Measurements from ENCODE around the gene KCNJ12.
"Not testable (repeated sequence)": the region's sequence is repeated elsewhere in the genome, so short reads cannot be mapped to it uniquely, and the experiment has no call there.

The KCNJ12 gene

DNA sequence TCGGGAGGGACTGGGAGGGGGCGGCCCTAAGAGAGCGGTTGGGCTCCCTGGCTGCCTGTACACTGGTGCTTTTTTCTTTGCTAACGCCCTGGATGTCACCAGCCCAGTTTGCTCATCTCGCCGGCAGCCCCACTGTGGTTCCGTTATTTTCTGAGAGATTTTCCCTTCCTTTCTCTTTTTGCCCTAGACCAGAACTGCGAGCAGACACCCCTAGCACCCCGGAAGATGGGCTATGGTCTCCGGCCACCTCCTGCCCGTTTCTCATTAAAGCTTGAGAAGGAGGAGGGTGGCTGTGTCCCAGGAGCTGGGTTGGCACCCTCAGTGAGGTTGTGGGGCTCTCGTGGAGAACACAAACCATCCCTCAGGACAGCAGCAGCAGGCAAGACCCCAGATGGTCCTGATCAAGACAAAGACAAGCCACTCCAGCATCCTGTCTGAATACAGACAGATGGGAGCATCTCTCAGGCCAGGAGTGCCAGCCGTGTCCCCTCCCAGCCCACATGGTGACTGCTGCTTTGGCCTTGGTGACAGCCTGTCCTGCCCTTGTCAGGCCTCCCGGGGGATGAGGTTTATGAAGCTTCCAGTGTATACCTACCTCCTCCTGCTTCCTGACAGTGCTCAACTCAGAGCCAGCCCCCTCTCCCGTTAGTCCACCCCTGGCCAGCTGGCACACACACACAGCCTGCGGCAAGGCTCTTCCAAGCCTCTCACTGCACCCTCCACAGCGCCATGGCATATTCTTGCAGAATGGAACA is 77.2 kb downstream of the KCNJ12 start:
- DNase-seq: no peak

DNA sequence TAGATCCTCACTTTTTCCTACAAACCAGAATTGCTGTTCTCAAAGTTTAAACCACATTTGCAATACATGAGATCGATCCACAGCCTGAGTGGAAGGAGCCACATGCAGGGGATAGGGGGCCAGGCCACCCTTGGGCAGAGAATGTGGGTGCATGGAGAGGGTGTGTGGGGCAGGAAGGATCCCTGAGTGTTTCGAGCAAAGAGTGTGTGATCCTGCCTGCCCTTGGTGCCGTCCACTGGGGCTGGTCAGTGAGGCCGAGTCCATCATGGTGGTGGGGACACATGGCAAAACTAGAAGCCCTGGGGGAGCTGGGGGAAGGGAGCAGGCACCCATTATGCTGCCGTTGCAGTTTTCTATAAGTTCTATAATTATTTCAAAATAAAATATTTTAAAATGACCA is 77.8 kb downstream of the KCNJ12 start:
- DNase-seq: not testable (repeated sequence)

DNA sequence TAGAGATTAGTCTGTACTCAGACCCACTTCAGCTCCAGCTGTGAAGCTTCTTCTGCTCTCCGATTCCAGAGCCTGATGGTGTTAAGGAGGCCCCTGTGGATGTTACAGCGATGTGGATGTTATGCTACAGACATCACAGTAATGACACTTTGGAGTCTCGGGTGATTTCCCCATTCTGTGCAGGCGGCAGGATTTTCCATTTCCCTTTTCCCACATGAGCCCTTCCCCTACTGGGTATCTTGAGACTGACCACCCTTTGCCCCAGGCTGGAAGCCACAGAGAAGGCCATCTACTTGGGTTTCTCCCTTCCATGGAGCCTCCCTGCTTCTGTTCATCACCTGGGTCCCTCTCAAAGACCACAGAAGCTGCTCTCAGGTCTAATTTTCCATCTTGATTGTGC is 78.3 kb downstream of the KCNJ12 start:
- DNase-seq: no peak

DNA sequence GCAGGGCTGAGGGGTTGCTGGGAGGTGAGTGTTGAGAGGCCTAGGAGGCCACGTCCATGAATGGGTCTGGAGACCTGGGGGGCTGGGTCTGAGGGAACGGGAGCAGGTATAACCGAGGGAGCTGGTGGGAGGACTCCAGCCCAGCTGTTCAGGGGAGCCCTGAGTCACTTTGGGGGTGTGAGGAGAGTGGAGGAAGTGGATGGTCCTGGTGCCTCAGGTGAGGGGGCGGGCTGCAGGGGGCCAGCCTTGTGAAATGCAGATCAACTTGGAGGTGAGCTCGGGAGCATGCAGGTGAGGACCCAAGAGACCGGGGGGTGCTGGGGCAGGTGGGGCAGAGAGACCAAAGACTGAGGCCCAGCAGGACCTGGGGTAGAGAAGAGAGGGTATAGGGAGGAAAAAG is 79.6 kb downstream of the KCNJ12 start:
- no peak for DNase-seq

DNA sequence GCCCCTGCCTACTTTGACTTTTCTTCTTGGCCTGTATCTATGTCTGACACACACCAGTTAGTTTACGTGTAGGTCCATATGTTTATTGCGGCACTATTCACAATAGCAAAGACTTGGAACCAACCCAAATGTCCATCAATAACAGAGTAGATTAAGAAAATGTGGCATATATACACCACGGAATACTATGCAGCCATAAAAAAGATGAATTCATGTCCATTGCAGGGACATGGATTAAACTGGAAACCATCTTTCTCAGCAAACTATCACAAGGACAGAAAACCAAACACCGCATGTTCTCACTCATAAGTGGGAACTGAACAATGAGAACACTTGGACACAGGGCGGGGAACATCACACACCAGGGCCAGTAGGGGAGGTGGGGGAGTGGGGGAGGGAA is 80.3 kb downstream of the KCNJ12 start:
- DNase-seq: not testable (repeated sequence)

DNA sequence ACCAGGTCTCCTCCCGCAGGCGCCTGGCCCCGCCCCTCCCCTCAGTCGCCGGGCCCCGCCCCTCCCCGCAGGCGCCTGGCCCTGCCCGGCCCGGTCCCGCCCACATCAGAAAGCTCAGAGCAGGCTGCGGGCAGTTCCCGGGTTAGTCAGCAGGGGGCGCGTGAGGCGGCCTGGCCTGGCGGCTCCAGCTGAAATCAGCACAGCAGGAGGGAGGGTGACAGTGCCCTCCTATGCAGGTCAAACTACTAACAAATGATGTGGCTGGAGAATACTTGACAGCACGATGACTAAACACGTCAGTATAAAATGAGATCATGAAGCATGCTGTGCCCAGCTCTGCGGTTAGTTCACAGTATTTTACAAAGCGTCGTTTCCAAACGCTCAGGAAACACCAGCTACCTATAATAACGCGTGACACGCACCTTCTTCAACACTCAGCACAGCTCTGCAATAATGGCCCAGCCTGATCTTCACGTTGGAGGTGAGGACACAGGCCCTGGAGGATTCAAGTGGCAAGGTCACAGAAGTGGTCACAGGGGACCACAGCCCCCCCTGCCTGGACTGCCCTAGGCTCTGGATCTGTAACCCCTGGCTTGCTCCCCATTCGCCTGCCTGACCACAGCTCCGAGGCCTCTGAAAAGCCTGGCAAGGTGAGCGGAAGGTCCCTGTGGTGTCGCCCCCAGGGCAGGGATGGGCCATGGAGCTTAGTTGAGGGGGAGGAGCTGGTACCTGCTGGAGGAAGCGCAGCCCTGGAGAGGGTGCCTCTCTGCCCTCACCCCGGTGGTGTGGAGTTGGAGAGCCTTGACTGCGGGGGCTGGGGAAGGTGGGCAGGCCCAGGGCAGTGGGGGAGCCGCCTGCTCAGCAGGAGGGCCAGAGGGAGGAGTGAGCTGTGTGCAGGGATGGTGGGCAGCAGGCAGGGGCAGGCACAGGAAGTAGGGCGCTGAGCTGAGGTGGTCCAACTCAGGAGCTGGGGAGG is 81.2 kb downstream of the KCNJ12 start:
- peak; percentile 94 for DNase-seq

DNA sequence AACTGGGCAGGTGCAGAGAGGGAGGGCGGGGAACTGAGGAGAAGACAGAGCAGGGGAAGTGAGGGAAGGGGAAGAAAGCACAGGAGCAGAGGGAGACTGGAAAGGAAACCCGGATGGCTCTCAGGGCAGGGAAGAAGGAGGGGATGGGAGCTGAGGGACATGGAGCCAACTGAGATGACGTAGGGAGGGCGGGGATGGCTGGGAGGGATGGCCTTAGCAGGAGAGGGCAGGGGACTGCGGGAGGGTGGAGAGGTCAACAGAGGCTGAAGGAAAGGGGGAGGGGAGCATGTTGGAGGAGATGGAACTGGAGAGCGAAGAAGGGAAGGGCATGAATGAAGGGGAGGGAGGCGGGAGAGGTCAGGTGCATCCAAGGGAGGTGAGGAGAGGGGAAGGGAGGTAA is 81.9 kb downstream of the KCNJ12 start:
- DNase-seq: no peak

DNA sequence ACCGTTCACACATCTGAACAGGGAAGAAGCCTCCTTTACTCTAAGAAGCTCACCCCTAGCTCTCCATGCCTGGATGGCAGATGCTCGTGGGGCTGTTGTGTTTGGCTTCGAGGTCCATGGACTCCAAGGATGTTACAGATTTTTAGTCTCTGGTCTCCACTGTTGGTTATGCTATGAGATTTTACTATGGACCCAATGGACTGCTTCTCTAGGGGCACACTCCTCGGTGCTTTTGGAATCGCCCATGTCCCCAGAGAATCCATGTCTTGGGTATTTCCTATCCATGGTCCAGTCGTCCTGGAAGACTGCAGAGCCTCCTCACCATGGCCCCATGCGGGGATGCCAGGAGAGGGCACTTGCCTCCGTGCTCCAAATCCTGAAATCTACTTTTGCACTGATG is 83.4 kb downstream of the KCNJ12 start:
- no peak for DNase-seq

DNA sequence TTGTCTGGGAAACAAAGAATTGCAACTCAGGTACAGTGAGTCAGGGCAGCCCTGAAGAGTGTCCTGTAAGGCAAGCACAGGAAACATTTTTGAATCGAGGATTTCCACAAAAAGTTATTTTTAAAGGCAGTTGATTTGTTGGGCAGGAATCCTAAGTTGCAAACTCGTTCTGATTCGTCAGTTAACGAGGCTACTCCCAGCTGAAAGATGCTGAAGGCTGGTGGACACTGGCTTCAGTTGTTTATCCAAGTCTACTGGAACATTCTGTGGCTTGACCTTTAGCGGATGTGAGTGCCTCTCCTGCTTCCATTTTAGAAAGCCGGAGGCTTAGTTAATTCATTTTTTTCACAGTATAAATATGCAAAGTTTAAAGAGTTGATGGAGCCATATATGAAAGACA is 84.2 kb downstream of the KCNJ12 start:
- DNase-seq: peak; percentile 27

DNA sequence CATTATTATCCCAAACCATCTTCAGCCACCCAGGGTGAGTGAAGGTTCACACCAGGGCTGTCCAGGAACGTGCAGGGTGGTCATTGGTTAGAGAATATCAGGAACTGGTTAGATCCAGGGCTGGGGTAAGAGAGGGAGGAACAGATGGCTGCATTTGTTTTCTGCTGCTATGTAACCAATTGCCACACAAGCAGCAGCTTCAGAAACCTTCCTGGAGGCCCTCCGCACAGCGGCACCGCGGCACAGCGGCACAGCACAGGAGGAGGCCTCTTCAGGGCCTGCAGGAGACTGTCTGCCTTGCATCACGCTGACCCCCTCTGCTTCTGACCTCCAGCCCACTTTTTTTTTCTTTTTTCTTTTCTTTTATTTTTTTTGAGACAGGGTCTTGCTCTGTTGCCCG is 86.1 kb downstream of the KCNJ12 start:
- no peak for DNase-seq

DNA sequence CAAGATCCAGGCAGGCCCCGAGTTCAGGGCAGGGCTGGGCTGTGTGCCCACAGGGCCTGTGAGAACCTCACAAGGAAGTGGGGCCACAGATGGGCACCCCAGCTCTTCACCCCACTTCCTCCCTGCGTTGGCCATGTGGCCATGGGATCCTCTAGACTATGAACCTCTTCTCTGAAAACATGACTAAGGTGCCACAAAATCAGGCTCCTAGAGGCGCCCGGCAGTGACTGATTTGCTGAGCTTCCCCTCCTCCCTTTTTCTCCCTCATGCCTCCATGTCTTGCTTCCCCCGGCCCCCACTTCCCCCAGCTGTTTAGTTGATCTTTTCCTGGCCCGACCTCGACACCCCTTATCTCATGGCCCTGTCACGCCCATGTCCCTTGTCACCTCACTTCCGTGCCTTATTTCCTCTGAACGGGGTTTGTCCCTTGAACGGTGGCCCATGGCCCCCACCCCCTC is 87.1 kb downstream of the KCNJ12 start:
- DNase-seq: no peak

DNA sequence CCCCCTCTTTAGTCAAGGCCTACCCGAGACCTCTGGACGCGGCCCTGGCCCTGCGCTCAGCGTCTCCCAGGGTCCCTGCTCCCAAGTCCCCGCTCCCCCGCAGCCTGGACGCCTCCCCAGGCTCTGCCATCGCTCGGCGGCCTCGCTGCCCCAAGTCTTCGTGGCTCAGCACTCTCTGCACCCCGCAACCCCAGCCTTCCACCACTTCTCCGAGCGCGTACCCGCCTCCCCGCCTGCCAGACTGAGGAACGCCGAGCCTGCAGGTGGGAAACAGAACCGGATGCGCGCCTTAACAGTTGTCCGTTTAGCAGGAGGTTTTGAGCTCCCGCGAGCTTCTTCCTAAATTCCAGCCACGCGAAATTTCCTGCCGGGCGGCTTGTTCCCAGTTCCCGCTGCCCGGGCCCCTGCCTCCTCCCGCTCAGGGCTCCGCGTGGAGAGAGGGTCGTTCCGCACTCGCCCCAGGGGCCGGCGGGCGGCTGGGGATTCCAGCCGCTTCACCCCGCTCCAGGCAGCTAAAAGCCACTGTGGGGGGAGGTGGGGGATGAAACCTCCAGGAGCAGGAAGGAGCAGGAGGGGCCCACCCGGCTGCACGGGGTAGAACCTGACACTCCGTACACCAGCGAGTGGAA is 87.7 kb downstream of the KCNJ12 start:
- DNase-seq: no peak

DNA sequence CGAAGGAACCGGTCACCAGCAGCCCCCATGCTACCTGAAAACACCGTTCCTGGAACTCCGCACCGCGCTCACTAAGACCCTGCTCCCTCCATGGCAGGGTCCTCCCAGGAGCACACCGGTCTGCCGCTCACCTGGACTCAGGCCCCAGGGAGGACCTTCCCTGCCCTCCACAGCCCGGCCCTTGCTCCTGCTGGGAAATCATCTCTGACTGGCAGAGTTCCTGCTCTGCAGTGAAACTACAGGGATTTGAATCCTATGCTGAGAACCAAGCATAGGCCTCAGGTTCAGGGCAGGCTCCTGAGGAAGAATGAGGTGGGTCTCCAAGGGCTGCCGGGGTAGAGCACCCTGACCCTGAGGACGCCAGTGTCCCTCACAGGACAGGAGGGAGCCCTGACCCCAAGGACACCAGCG is 88.5 kb downstream of the KCNJ12 start:
- no peak for DNase-seq

DNA sequence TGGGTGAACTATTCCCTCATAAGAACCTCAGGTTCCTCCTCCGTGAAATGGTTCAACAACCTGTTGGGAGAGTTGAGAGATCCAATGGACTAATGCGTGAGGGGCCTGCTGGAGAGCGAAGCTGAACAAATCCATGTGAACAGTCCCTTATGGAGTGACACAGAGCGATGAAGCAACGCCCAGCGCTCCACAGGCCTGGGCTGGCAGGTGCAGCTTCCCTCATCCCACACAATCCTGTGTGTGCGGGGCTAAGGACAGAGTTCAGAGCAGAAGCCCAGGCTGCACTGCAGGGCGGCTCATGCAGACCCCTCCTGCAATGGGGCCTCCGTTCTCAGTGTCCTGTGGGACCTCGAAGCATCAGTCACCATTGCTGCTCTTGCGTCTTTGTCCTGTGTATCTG is 90.4 kb downstream of the KCNJ12 start:
- DNase-seq: no peak

DNA sequence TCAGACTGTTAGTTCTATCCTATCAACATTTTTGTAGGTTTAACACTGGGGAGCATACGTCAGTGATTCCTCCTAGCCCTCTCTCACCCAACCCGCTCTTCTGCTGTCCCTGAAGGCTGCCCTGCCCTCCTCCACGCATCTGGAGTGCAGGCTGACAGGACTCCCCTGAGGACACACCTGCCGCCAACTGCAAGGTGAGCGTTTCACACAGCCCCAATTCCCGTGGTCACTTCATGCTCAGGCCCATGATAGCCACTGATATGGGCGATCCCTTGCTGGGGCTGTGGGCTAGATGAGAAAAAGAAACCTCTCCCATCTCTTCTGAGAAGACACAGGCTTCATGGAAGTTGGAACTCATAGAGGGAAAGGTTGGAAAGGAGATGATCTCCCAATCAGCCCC is 91.0 kb downstream of the KCNJ12 start:
- no peak for DNase-seq

DNA sequence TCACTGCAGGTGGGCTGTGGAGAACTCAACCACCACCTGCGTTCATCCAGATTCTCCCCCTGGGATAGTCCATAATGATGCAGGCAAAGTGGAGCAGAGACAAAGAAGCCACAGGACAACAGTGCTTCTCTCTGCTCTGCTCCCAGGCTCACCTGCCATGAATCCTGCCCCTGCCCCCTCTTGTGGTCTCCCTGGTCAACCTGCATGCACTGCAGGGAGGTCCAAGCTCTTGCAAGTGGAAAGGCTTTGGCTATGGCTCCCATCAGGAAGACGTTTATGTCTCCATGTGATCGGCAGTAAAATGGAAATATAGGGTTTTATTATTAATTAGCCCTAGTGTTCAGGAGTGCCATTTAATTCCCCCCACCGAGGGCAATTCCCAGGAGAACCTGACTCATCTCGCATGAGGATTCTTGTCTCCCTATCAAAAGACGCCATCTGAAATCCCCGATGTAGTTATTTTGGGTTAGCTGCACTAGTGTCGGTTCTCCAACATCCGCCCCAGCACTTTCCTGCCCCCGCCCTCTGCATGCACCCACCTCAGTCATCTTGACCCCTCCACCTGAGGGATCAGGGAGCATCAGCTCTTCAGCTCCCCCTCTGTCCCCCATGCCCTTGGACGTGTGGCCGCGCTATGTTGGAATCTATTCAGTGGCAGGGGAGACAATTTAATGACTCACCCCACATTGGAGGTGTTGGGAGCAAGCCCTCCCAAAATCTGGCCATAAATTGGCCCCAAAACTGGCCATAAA is 91.8 kb downstream of the KCNJ12 start:
- DNase-seq: no peak

All from EL (cell line).